NCI-H2227 (cell line): ENCODE data around the gene C1QTNF1.
A peak's percentile ranks its signal among the peaks of the same experiment; 100 is the strongest.

Experiments used
- DNase-seq: peaks from one replicate; lab custom pipeline; 2025; ENCODE audit not compliant: unreplicated experiment; lab: John Stamatoyannopoulos, UW

The C1QTNF1 gene

DNA sequence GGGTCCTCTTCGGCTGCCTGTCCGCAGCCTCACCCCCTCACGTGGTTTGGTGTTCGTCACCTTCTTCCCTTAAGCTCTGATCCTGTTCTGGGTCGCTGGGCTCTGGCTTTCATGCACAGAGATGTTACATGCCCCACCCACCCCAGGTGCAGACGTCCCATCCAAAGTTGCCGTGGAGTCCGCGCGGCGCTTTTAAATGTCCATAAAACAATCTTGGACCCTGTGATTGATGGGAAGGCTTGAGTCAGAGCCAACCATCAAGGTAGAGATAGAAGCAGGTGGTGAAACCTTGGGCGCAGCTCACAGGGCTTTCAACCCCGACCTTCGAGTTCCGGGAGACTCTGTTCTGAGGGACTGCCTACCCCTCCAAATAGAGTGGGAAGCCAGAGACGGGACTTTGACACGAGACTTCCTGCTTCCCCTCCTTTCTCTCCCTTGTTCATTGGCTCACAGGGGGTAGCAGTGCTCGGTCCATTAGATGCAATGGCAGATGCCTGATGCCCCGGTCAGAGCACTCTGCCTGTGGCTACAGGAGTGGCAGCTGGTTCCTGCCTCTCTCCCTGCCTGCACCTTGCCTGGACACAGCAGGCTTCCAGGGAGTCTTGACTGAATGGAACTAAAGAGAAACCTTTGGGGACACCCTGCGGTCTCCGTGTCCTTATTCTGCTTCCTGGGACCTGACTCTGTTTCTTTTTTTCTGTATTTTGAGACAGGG, 54.7 kb downstream of the C1QTNF1 start:
- DNase-seq: no peak

- no peak for DNase-seq
These were observed 55.6 kb downstream of the C1QTNF1 start for GRCh38 chr17:79079421-79080200.

- DNase-seq: no peak
These were observed 56.4 kb downstream of the C1QTNF1 start for GRCh38 chr17:79080349-79080748.

DNA sequence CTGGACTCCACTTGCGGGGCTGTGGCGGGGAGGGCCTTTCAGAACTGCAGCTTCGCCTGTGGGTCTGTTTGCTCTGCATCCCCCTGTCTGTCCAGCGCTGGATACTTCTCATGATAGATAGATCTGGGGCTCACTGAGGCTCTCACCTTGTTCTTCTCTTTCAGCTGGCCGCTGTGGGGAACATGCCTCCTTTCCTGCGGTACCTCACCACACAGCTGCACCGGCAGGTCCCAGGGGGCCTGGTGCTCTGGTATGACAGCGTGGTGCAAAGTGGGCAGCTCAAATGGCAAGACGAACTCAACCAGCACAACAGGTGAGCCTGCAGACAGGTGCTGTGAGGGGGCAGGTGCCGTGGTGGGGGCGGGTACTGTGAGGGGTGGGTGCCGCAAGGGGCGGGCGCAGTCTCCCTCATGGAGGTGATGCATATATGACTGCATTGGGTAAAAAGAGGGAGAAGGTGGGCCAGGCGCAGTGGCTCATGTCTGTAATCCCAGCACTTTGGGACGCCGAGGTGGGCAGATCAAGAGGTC, 56.9 kb downstream of the C1QTNF1 start:
- DNase-seq: no peak

DNA sequence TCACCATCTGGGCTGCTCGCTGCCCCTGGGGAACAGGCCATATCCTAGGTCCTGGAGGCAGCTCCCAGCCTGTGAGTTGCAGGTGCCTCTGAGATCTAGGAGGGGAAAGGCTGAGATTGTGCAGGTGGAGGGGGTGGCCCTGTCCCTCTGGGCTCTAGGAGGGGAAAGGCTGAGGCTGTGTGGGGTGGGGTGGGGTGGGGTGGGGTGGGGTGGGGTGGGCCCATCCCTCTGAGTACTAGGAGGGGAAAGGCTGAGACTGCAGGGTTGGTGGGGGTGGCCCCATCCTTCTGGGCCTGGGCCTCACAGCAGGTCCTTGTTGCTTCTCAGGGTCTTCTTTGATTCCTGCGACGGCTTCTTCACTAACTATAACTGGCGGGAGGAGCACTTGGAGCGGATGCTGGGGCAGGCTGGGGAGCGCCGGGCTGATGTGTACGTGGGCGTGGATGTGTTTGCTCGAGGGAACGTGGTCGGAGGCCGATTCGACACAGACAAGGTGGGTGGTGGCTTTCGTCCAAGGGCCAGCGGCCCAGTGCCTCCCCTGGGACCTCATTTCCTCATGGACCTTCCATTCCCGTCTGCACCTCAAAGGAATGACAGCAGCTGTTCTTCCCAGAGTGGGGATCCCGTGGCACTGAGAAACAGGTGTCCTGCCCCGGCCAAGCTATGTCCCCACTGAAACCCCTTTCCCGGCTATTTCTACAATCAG, 57.8 kb downstream of the C1QTNF1 start:
- no peak for DNase-seq

DNA sequence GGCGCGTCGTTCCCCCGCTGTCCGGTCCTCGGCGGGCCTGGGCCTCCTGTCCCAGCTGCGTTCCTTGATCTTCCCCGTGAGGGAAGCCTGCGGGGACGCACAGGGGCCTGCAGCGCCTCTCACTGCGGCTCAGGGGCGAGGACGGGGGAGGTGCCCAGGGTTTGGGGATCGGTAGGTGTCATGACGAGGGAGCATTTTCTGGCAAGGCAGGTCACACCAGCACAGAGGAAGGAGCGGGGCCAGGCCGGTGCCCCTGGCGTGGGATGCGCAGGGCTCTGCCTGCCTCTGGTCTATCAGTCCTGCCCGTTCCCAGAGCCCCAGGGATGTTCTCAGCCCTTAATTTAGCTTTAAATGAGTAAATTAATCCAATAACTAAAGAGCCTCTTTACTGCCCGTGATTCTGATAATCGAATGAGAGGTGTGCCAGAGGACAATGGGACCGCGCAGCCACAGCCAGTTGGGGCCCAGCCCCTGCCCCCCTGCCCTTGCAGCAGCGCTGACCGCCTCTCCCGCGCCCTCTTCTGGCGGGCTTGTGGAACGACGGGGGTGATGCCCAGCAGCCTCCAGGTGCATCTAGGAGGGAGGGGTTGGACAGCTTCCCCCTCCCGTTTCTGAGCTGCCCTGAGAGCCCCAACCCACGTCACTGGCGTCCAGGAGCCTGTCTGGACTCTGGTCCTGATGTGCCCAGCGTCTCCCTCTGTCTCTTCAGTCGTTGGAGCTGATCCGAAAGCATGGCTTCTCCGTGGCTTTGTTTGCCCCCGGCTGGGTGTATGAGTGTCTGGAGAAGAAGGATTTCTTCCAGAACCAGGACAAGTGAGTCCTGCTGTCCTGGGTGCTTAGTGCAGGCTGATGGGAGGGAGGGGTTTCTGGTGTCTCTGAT, 58.6 kb downstream of the C1QTNF1 start:
- peak; percentile 65 for DNase-seq

- DNase-seq: no peak
These were observed 59.4 kb downstream of the C1QTNF1 start for GRCh38 chr17:79083191-79083971.

DNA sequence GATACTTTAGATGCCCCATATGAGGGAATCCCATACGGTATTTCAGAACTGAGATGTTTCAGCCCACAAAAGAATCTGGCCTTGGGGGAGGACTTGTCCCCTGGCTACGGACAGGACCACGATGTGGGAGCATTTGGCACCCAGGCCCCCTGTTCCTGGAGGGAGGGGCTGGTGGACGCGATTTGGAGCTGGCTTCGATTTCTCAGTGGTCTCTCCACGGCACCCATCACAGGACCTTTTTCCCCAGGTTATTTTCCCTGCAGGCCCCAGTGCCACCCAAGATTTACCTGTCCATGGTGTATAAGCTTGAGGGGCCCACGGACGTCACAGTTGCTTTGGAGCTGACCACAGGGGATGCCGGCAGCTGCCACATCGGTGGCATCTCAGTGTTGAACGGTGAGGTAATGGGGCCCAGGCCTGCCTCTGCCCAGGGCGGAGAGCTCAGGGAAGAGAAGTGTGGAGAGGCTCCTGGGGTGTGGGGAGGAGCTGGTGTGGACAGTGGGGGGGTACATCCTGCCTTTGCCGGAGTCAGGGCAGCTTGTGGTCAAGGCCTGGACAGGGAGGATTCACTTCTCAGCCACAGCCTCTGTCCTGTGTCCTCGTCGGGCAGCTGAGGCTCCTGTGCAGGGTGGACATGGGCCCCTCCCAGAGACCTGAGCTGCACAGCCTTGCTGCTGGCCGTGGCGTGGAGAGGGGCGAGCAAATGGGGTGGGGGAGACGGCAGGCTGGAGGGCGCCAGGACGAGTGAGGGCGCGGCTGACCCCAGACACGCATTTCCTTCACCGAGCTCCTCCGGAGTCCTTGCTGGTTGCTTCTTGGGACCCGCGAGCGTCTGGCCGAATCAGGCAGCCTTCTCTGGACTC, 60.6 kb downstream of the C1QTNF1 start:
- DNase-seq: no peak

GRCh38 chr17:79085154-79085920, 61.4 kb downstream of the C1QTNF1 start:
- DNase-seq: no peak

GRCh38 chr17:79085921-79086551, 62.1 kb downstream of the C1QTNF1 start:
- no peak for DNase-seq

DNA sequence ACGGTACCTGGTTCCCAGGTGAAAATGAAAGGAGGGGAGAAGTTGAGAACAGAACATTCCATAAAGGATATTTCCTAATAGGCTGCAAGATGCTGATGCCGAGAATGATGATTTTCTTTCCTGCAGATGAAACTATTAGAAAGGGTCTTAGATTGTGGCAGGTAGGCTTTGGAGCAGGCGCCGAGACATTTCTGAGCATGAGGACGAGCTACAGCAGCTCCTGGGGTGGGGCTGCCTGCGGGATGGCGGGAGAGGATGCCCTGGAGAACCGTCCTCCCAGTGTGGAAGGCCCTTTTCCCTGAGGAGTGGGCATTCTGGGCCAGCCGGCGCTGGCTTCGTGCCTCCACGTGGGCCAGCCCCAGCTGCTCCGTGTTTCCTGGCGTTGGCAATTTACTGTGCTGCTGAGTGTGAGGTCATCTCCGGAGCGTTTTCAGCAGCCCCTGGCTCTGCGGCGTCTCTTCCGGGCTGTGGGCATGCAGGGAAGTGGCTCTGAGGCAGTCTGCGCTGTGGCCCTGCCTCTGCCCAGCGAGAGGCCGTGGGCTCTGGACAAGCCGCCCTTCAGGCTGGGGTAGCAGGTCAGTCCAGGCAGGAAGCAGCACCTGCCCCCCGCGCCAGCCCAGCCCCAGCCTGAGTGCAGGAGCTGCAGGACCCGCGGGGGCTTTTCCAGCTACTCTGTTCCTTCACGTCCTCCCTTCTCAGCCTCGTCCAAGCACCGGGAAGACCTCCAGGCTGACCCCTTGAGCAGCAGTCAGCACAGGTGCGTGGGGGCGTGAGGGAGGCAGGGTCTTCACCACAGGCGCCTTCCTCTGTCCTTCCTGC, 62.8 kb downstream of the C1QTNF1 start:
- peak; percentile 12 for DNase-seq

DNA sequence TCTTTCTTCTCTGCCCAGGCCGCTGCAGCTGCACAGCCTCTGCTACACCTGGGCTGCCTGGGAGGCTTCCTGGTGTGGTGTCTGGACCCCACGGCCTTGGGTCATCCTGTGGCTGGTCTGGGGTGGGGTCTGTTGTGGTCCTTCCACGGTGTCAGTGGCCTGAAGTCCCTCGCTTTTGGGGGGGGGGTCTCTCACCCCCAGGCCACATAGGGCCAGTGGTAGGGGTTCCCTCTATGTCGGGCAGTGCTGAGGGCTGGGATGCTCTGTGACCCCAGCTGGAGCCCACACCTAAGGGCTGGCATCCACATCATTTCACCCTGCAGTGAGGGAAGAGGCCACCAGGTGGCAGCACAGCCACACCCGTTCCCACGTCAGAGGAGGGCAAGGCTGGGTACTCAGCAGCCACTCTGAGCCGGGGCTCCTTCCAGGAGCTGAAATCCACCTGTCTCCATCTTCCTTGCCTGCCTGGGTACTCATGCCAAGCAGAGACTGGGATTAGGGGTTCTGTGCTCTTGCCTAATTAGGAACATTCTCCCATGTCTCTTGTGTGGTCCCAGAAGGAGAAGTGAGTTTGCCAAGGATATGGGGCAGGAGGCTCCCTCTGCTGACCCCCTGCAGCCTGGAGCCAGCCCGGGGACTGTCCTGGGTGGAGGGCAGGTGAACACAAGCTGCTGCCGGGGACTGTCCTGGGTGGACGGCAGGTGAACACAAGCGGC, 63.6 kb downstream of the C1QTNF1 start:
- peak; percentile 87 for DNase-seq

- DNase-seq: no peak
These were observed 64.5 kb downstream of the C1QTNF1 start for GRCh38 chr17:79088247-79088996.

GRCh38 chr17:79088997-79089328, 65.0 kb downstream of the C1QTNF1 start:
- no peak for DNase-seq

DNA sequence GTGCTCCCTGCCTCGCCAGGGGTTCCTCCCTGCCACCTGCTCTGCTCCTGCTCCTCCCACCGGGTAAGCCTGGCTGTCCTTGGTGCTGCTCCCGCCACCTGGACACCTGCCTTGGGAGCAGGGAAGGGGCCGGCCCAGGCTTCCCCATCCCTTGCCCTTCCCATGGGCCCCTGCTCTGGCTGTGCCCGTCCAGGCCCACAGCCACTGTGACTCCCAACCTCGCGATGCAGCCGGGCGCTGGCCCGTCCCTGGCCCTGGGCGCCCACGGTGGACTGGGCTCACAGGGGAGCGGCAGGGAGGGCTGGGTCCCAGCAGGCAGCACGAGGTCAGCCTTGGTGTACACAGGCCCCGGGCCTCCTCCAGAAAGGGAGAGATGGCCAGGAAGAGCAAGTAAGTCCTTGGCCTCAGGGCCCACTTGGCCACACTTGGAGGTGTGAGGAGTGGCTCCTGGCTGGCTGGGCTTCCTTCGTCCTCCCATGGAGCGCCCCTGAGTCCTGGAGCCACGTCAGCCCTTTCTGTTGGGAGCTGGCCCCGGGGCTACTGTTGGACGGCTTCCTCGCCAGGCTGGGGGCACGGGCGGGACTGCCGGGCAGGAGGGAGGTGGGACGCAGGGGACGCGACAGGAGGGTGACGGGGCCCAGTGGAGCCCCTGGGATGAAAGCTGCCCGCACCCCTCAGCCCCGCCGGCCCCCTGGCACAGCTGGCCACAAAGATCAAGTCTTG, 65.9 kb downstream of the C1QTNF1 start:
- DNase-seq: no peak
